GM13976 (cell line): ENCODE data around the gene LRP3.

Experiments
- DNase-seq: peaks from one replicate; pipeline ENCODE4 v3.0.0; 2012; ENCODE audit warnings: low spot score
- CTCF ChIP-seq: IDR thresholded peaks from 2 replicates; pipeline ENCODE4 v1.5.1; 2012; ENCODE audit warnings: borderline replicate concordance, mild to moderate bottlenecking; ENCODE audit not compliant: insufficient read depth; ENCODE audit errors: extremely low read depth, missing control alignments, control extremely low read depth
- in situ Hi-C: fragments of 300-500 bp; cut with MboI; formaldehyde crosslinking; loops from one replicate; pipeline ENCODE4 v1.12.0; 2022; ENCODE audit warnings: low sequenced_read_pairs, mixed read lengths, inconsistent platforms; ENCODE audit not compliant: unreplicated experiment

Gene LRP3

GRCh38 chr19:33202546-33203507, 8.7 kb downstream of the LRP3 start:
- in situ Hi-C loops: no loop called here
- TF ChIP-seq CTCF: no peak

GRCh38 chr19:33203529-33203928, 9.4 kb downstream of the LRP3 start:
- in situ Hi-C loops: no loop called here
- TF ChIP-seq CTCF: no peak
- DNase-seq: no peak

More at GRCh38 chr19:33202546-33203507, 8.7 kb downstream of the LRP3 start:
- no peak for DNase-seq

GRCh38 chr19:33204136-33204973, 10.2 kb downstream of the LRP3 start:
- DNase-seq: no peak
- in situ Hi-C loops: no loop called here
- no peak for TF ChIP-seq CTCF

- DNase-seq: no peak
- in situ Hi-C loops: no loop called here
- TF ChIP-seq CTCF: no peak
Observed at GRCh38 chr19:33205110-33205509, 11.0 kb downstream of the LRP3 start.

GRCh38 chr19:33205531-33206260, 11.6 kb downstream of the LRP3 start:
- no peak for DNase-seq
- in situ Hi-C loops: no loop called here
- no peak for TF ChIP-seq CTCF
